ENCODE data around the gene FAM131C.
"Not testable (repeated sequence)": the region's sequence is repeated elsewhere in the genome, so short reads cannot be mapped to it uniquely, and the experiment has no call there.

Gene FAM131C

DNA sequence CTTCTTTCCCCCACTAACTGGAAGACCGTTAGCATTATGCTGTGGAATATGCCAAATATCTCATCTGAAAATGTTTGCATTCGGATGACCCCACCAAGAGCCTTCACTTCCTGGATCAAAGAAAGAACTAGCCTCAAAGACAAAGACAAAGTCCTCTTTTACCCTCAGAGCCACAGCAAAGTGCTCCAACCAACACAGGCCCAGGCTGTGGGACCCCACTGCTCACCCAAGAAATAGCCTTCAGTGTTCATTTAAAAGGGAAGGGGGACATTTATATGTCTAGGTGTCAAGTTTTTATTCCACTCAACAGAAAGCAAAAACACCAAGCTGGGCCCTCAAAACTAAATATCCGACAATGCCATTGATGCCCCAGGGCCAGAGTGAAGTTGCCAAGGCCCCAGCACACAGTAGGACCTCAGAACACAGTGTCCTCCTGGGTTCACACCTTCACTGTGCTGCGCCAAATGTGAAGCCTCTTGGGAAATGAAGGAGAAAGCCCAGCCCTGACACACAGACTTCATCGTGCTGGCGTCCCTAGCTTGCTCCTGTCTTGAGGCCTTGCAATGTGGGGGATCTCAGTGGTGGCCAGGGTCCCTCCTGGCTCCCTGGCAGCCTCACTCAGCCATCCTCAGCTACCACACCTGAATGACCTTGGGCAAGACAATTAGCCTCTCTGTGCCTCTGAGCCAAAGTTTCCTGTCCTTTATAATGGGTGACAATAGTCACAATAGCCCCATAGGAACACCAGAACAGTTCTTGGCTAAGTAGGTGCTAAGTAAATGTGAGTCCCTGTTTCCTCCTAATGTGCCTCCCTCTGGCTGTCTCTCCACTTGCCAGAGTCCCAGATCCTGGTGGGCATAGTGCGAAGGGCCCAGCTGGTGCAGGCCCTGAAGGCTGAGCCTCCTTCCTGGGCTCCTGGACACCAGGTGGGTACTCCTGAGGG, 18.6 kb downstream of the FAM131C start:
- POLR2A ChIA-PET = no interaction called here
- no peaks in the 10 kb centered on the region for H3K9me3 ChIP-seq (ENCODE audit: control extremely low read depth in 1 of 5, control insufficient read depth in 4 of 5, insufficient read depth in 2 of 5, low read depth in 1 of 5, low read length in 4 of 5)
- H3K27me3 ChIP-seq (replicated peaks in 2 of 5; ENCODE audit: control insufficient read depth in 4 of 5, insufficient read depth in 5 of 5, low read length in 4 of 5) = no peaks in the 10 kb centered on the region
- peaks cover 0 to 13% (median 8%) of the 10 kb centered on the region in 4 experiments for H3K4me1 ChIP-seq (ENCODE audit: control extremely low read depth in 1 of 4, control insufficient read depth in 4 of 4, insufficient read depth in 4 of 4, low read length in 3 of 4)
- no peak for DNase-seq
- CTCF ChIA-PET = interaction anchor here (0.8 to 3.0 kb wide), 8 partner anchors 10 to 50 kb away, joined by 3 to 18 read pairs (median 5); partner anchors contain the start of genes CLCNKB and SRARP
- WGBS (ENCODE audit: insufficient coverage) = 94% methylated on average over 7 of the region's 7 CpGs
- no peaks in the 10 kb centered on the region for H3K36me3 ChIP-seq (ENCODE audit: control insufficient read depth in 4 of 4, insufficient read depth in 4 of 4, low read length in 3 of 4)
- H3K4me3 ChIP-seq (ENCODE audit: control insufficient read depth in 1 of 7, extremely low read depth in 1 of 7, insufficient read depth in 4 of 7, low read depth in 2 of 7, low read length in 6 of 7) = peak overlapping the region in 1 of 7 experiments; percentile 8
- no peak overlapping the region for H3K27ac ChIP-seq (ENCODE audit: insufficient read depth in 1 of 2, low read depth in 1 of 2, low read length in 2 of 2, poor library complexity in 1 of 2, severe bottlenecking in 2 of 2)

DNA sequence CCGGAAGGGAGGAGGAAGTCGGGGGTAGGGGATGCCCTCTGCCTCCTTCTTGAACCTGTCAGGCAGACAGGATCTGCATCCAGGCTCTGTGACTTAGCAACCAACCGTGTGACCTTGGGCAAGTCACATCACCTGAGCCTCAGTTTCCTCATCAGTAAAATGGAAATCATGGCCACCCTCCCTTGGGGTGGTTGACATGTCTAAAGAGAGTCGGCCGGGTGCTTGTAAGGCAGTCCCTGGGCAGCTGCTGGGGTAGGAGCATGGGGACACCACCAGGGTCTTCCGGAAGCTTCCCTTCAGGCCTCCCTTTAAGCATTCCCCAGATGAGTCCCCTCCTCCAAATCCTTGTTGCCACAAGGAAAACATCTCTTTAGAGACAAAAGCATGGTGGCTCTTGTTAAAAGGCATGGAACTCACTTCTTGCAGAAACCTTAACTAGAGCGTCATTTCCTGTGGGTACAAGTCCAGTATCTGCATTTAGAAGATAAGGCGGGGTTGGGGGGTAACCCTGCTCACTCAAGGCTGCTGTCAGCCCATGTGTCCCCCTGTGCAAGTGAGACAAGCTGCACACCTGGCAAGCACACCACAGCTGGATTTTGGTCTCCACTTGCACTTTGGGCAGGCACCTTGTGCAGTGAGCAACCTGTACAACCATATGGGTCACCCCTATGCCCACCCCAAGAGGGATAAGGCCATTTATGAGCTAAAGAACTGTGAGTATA, 19.5 kb downstream of the FAM131C start:
- Histone ChIP-seq H3K4me3 (ENCODE audit: control insufficient read depth in 1 of 7, extremely low read depth in 1 of 7, insufficient read depth in 4 of 7, low read depth in 2 of 7, low read length in 6 of 7) (no peak overlapping the region), H3K27ac (ENCODE audit: insufficient read depth in 1 of 2, low read depth in 1 of 2, low read length in 2 of 2, poor library complexity in 1 of 2, severe bottlenecking in 2 of 2) (no peak overlapping the region), H3K4me1 (ENCODE audit: control extremely low read depth in 1 of 4, control insufficient read depth in 4 of 4, insufficient read depth in 4 of 4, low read length in 3 of 4) (peaks cover 0 to 14% (median 10%) of the 10 kb centered on the region in 4 experiments), H3K9me3 (ENCODE audit: control extremely low read depth in 1 of 5, control insufficient read depth in 4 of 5, insufficient read depth in 2 of 5, low read depth in 1 of 5, low read length in 4 of 5) (no peaks in the 10 kb centered on the region), H3K36me3 (ENCODE audit: control insufficient read depth in 4 of 4, insufficient read depth in 4 of 4, low read length in 3 of 4) (no peaks in the 10 kb centered on the region), H3K27me3 (replicated peaks in 2 of 5; ENCODE audit: control insufficient read depth in 4 of 5, insufficient read depth in 5 of 5, low read length in 4 of 5) (peaks cover 0 to 2% (median 0%) of the 10 kb centered on the region in 5 experiments)
- DNase-seq = peak; percentile 86 to 97 (median 94)
- 59% methylated on average over 5 of the region's 8 CpGs for WGBS (ENCODE audit: insufficient coverage)
- ChIA-PET POLR2A (no interaction called here), CTCF (interaction anchor here (0.6 to 3.0 kb wide), 5 partner anchors 9 to 186 kb away, joined by 3 to 18 read pairs (median 6); partner anchors contain the start of gene CLCNKB)

DNA sequence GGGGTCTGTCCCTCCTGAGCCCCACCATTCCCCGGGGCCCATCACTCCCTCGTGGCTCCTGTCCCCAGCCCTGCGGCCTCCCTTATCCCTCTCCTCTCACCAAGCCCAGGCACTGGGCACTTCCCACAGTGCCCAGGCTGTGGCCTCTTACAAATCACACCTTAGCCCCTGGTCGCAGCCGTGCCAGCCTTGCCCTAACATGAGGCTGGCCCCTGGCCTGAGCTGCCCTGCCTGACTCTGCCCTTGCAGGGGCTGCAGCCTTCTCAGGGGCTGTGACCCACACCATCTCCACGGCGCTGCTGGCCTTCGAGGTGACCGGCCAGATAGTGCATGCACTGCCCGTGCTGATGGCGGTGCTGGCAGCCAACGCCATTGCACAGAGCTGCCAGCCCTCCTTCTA, 21.5 kb downstream of the FAM131C start:
- H3K9me3 ChIP-seq (ENCODE audit: control extremely low read depth in 1 of 5, control insufficient read depth in 4 of 5, insufficient read depth in 2 of 5, low read depth in 1 of 5, low read length in 4 of 5); H3K4me3 ChIP-seq (ENCODE audit: control insufficient read depth in 1 of 7, extremely low read depth in 1 of 7, insufficient read depth in 4 of 7, low read depth in 2 of 7, low read length in 6 of 7); H3K27ac ChIP-seq (ENCODE audit: insufficient read depth in 1 of 2, low read depth in 1 of 2, low read length in 2 of 2, poor library complexity in 1 of 2, severe bottlenecking in 2 of 2); DNase-seq; H3K27me3 ChIP-seq (replicated peaks in 2 of 5; ENCODE audit: control insufficient read depth in 4 of 5, insufficient read depth in 5 of 5, low read length in 4 of 5); POLR2A ChIA-PET; H3K36me3 ChIP-seq (ENCODE audit: control insufficient read depth in 4 of 4, insufficient read depth in 4 of 4, low read length in 3 of 4): not testable (repeated sequence)
- CTCF ChIA-PET = interaction anchor here (0.8 kb wide), 1 partner anchor 11 kb away, joined by 3 read pairs; no protein-coding TSS in a partner anchor
- 100% methylated on average over 4 of the region's 12 CpGs for WGBS (ENCODE audit: insufficient coverage)
- H3K4me1 ChIP-seq (ENCODE audit: control extremely low read depth in 1 of 4, control insufficient read depth in 4 of 4, insufficient read depth in 4 of 4, low read length in 3 of 4) = peaks cover 0 to 19% (median 13%) of the 10 kb centered on the region in 4 experiments

DNA sequence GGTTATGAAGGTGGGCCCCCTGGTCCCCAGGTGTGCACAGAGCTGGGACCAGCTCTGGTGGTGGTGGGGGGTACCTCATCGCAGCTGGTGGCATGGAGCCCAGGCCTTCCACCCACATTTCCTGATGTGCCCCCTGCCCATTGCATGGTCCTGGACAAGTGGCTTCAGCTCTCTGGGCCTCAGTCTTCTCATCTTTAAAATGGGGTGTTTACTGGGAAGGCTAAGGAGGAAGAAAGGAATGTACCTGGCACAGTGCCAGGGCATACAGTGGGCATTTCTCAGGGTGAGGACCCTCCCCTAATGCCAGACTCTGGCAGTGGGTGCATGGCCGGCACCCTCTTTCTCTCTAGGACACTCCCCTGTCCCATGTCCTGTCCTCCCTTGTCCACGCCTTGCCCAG, 22.4 kb downstream of the FAM131C start:
- Histone ChIP-seq H3K9me3 (ENCODE audit: control extremely low read depth in 1 of 5, control insufficient read depth in 4 of 5, insufficient read depth in 2 of 5, low read depth in 1 of 5, low read length in 4 of 5) (no peaks in the 10 kb centered on the region), H3K4me1 (ENCODE audit: control extremely low read depth in 1 of 4, control insufficient read depth in 4 of 4, insufficient read depth in 4 of 4, low read length in 3 of 4) (peaks cover 0 to 19% (median 12%) of the 10 kb centered on the region in 4 experiments), H3K36me3 (ENCODE audit: control insufficient read depth in 4 of 4, insufficient read depth in 4 of 4, low read length in 3 of 4) (no peaks in the 10 kb centered on the region), H3K27ac (ENCODE audit: insufficient read depth in 1 of 2, low read depth in 1 of 2, low read length in 2 of 2, poor library complexity in 1 of 2, severe bottlenecking in 2 of 2) (no peak overlapping the region), H3K4me3 (ENCODE audit: control insufficient read depth in 1 of 7, extremely low read depth in 1 of 7, insufficient read depth in 4 of 7, low read depth in 2 of 7, low read length in 6 of 7) (no peak overlapping the region), H3K27me3 (replicated peaks in 2 of 5; ENCODE audit: control insufficient read depth in 4 of 5, insufficient read depth in 5 of 5, low read length in 4 of 5) (peaks cover 0 to 2% (median 0%) of the 10 kb centered on the region in 5 experiments)
- POLR2A ChIA-PET = no interaction called here
- WGBS (ENCODE audit: insufficient coverage) = 71% methylated on average over 1 of the region's 3 CpGs
- DNase-seq = no peak
- CTCF ChIA-PET = no interaction called here

DNA sequence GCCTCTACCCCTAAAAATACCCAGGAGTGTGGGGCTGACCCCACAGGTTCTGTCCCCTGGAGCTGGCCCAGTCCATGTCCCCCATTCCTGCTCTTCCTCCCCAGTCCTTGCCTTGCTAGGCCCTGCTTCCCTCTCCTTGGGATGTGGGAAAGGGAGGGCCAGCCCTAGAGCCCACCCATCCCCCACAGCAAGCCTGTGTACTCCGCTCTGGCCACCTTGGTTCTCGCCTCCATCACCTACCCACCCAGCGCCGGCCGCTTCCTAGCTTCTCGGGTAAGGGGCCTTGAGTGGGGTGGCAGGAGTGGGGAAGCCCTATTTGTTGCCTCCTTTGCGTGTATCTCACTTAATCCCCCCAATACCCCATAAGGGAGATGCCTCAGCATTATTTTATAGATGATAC, 23.1 kb downstream of the FAM131C start:
- H3K27me3 ChIP-seq (replicated peaks in 2 of 5; ENCODE audit: control insufficient read depth in 4 of 5, insufficient read depth in 5 of 5, low read length in 4 of 5) = peaks cover 0 to 2% (median 0%) of the 10 kb centered on the region in 5 experiments
- ChIA-PET CTCF (no interaction called here), POLR2A (no interaction called here)
- H3K36me3 ChIP-seq (ENCODE audit: control insufficient read depth in 4 of 4, insufficient read depth in 4 of 4, low read length in 3 of 4) = no peaks in the 10 kb centered on the region
- DNase-seq = no peak
- WGBS (ENCODE audit: insufficient coverage) = no CpG with 5 or more reads among the region's 7 CpGs
- H3K4me1 ChIP-seq (ENCODE audit: control extremely low read depth in 1 of 4, control insufficient read depth in 4 of 4, insufficient read depth in 4 of 4, low read length in 3 of 4) = peaks cover 0 to 15% (median 12%) of the 10 kb centered on the region in 4 experiments
- no peaks in the 10 kb centered on the region for H3K9me3 ChIP-seq (ENCODE audit: control extremely low read depth in 1 of 5, control insufficient read depth in 4 of 5, insufficient read depth in 2 of 5, low read depth in 1 of 5, low read length in 4 of 5)
- H3K27ac ChIP-seq (ENCODE audit: insufficient read depth in 1 of 2, low read depth in 1 of 2, low read length in 2 of 2, poor library complexity in 1 of 2, severe bottlenecking in 2 of 2) = no peak overlapping the region
- no peak overlapping the region for H3K4me3 ChIP-seq (ENCODE audit: control insufficient read depth in 1 of 7, extremely low read depth in 1 of 7, insufficient read depth in 4 of 7, low read depth in 2 of 7, low read length in 6 of 7)

DNA sequence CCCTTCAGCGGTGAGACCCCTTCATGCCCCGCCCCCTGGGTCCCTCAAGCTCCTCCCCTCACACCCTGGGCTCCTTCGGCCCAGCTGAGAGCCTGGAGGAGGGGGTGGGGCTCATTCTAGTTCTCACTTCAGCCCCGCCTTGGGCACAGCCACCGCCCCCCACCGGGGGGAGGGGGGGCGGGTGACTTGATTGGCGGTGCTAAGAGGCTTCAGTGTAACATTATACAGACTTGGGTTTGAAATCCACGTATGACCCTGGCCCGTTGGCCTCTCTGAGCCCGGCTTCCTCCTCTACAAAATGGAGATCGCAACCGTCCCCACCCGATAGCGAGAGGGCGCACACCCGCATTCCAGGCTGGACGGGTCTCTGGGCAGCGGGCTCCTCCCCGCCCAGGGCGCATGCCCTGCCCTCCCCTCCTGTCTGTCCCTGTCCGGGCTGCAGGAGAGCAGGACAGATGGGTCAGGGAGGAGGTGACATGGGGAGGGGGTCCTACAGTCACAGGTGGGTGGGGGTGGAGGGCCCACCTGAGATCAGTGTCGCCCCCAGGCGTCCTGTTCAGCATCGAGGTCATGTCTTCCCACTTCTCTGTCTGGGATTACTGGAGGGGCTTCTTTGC, 24.8 kb downstream of the FAM131C start:
- H3K36me3 ChIP-seq (ENCODE audit: control insufficient read depth in 4 of 4, insufficient read depth in 4 of 4, low read length in 3 of 4) = no peaks in the 10 kb centered on the region
- POLR2A ChIA-PET = no interaction called here
- peak overlapping the region in 6 of 7 experiments; percentile 49 to 73 (median 64) for H3K4me3 ChIP-seq (ENCODE audit: control insufficient read depth in 1 of 7, extremely low read depth in 1 of 7, insufficient read depth in 4 of 7, low read depth in 2 of 7, low read length in 6 of 7)
- CTCF ChIA-PET = interaction anchor here (1.5 kb wide), 1 partner anchor 11 kb away, joined by 3 read pairs; no protein-coding TSS in a partner anchor
- H3K27me3 ChIP-seq (replicated peaks in 2 of 5; ENCODE audit: control insufficient read depth in 4 of 5, insufficient read depth in 5 of 5, low read length in 4 of 5) = peaks cover 0 to 2% (median 0%) of the 10 kb centered on the region in 5 experiments
- H3K9me3 ChIP-seq (ENCODE audit: control extremely low read depth in 1 of 5, control insufficient read depth in 4 of 5, insufficient read depth in 2 of 5, low read depth in 1 of 5, low read length in 4 of 5) = no peaks in the 10 kb centered on the region
- WGBS (ENCODE audit: insufficient coverage) = 0% methylated on average over 16 of the region's 25 CpGs
- no peak overlapping the region for H3K27ac ChIP-seq (ENCODE audit: insufficient read depth in 1 of 2, low read depth in 1 of 2, low read length in 2 of 2, poor library complexity in 1 of 2, severe bottlenecking in 2 of 2)
- DNase-seq = peak; percentile 80 to 86 (median 85)
- peaks cover 0 to 7% (median 6%) of the 10 kb centered on the region in 4 experiments for H3K4me1 ChIP-seq (ENCODE audit: control extremely low read depth in 1 of 4, control insufficient read depth in 4 of 4, insufficient read depth in 4 of 4, low read length in 3 of 4)

Data from common myeloid progenitor, CD34-positive (primary cell).